Thyroid gland (tissue), 4 donors: ENCODE measurements around the gene FAM13C. TPM values are rescaled to one million over a fixed set of nuclear protein-coding genes. Genes with fewer than 3 reads are reported as not detected.

Experiments used
- DNase-seq, 2 donors: peaks; one replicate each; pipeline ENCODE4 v3.0.0-alpha.2; 2019
- H3K27ac ChIP-seq, 3 donors: fragments of 200-600 bp; sonication (generic); 1 replicate in 2 of 3; 2 replicates in 1 of 3; pipeline ENCODE4 v1.5.1; 2016 to 2019; ENCODE audit warnings: mild to moderate bottlenecking in 1 of 3, moderate library complexity in 1 of 3
- H3K27me3 ChIP-seq: fragments of 200-600 bp; sonication (generic); one replicate; pipeline ENCODE4 v1.5.1; 2019
- H3K36me3 ChIP-seq, 2 donors: fragments of 200-600 bp; sonication (generic); one replicate each; pipeline ENCODE4 v1.5.1; 2016 to 2019
- H3K4me1 ChIP-seq, 2 donors: fragments of 200-600 bp; sonication (generic); one replicate each; pipeline ENCODE4 v1.5.1; 2017 to 2019
- H3K4me3 ChIP-seq, 3 donors: fragments of 200-600 bp; sonication (generic); replicated peaks in 1 of 3; 1 replicate in 2 of 3; 2 replicates in 1 of 3; pipeline ENCODE4 v1.5.1; 2016; ENCODE audit warnings: mild to moderate bottlenecking in 1 of 3
- H3K9me3 ChIP-seq: fragments of 200-600 bp; sonication (generic); one replicate; pipeline ENCODE4 v1.5.1; 2017
- POLR2A ChIP-seq, 2 donors: fragments of 450-650 bp; IDR thresholded peaks; one replicate each; pipeline ENCODE4 v1.6.1; 2017; ENCODE audit warnings: antibody characterized with exemption in 2 of 2, mild to moderate bottlenecking in 2 of 2, moderate library complexity in 1 of 2
- WGBS, 2 donors: methylation state at CpG; one replicate each; pipeline ENCODE4 v1.1.5; 2017; 5-methylcytosine and 5-hydroxymethylcytosine counted together
- intact Hi-C: fragments of 100-400 bp; cut with DNase I; formaldehyde crosslinking; loops from one replicate; pipeline ENCODE4 v1.15.1; 2023
- total RNA-seq, 4 donors: library from RNA; depleted of rRNA; stranded (reverse); fragments of >200 nt; gene quantifications; one replicate each; pipeline ENCODE4 v1.2.3, GENCODE V29; 2016
- TF ChIP-seq, protein P1 (sequence below), 6 experiments: fragments of 200-600 bp in 3 of 6; fragments of 450-650 bp in 3 of 6; sonication (generic) in 3 of 6; IDR thresholded peaks; one replicate each; pipeline ENCODE4 v1.5.1; 2016 to 2019; ENCODE audit warnings: antibody characterized with exemption in 6 of 6, mild to moderate bottlenecking in 2 of 6, inconsistent platforms in 1 of 6, moderate library complexity in 1 of 6

FAM13C gene
- total RNA-seq, 4 donors from 2014 or later, result 11.3 to 16.5 (median 14.3) TPM

DNA sequence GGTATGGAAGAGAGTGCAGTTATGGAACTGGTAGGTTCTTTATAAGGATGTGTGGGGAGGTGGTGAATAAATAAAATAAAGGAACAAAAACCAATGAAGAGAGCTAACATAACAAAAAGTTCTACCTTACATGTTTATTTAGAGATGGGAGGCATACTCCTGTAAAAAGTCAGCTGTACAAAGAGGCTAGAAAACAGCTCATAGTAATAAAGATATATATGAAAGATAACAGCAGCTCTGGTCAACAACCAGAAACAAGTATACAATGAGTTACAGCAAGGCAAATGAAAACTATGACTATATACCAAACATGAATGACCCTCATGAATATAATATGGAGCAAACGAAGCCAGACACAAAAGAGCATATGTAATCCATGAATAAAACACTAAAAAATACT, 62.0 kb downstream of the FAM13C start:
- 82 to 91% methylated on average over 1 of the region's 1 CpG for WGBS, 2 donors
- H3K27ac ChIP-seq, result no peak overlapping the region
- H3K36me3 ChIP-seq, result no peaks in the 10 kb centered on the region
- intact Hi-C loops, result no loop called here
- no peak overlapping the region for H3K4me3 ChIP-seq
- H3K9me3 ChIP-seq, result no peaks in the 10 kb centered on the region
- H3K4me1 ChIP-seq, result peaks cover 0 to 7% of the 10 kb centered on the region in 2 donors
- TF ChIP-seq, protein P1, sequence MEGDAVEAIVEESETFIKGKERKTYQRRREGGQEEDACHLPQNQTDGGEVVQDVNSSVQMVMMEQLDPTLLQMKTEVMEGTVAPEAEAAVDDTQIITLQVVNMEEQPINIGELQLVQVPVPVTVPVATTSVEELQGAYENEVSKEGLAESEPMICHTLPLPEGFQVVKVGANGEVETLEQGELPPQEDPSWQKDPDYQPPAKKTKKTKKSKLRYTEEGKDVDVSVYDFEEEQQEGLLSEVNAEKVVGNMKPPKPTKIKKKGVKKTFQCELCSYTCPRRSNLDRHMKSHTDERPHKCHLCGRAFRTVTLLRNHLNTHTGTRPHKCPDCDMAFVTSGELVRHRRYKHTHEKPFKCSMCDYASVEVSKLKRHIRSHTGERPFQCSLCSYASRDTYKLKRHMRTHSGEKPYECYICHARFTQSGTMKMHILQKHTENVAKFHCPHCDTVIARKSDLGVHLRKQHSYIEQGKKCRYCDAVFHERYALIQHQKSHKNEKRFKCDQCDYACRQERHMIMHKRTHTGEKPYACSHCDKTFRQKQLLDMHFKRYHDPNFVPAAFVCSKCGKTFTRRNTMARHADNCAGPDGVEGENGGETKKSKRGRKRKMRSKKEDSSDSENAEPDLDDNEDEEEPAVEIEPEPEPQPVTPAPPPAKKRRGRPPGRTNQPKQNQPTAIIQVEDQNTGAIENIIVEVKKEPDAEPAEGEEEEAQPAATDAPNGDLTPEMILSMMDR (IDR thresholded peaks at IDR 0.05), result no peak
- no peak for TF ChIP-seq POLR2A (IDR thresholded peaks at IDR 0.05)
- no peaks in the 10 kb centered on the region for H3K27me3 ChIP-seq
- DNase-seq, result no peak

DNA sequence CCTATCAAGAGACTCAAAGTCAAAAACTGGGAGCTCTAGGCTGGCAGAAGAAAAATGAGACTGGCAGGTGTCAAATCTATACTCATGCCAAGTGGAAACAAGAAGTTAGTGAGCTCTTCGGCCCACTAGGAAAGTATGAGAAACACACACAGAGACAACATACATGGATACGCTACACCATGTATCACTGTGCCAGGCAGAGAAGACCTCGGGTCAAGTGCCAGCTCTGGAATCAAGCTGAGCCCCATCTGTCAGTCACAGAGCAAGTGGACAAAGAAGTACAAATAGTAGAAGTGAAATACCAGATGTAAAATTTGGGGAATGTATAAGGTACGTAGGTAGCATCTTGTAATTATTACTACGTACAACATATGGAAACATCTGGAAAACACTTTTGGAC, 62.4 kb downstream of the FAM13C start:
- H3K4me1 ChIP-seq, result peaks cover 0 to 7% of the 10 kb centered on the region in 2 donors
- H3K27ac ChIP-seq, result no peak overlapping the region
- WGBS, 2 donors, result 88 to 96% methylated on average over 5 of the region's 5 CpGs
- H3K4me3 ChIP-seq, result no peak overlapping the region
- H3K36me3 ChIP-seq, result no peaks in the 10 kb centered on the region
- no peak for DNase-seq
- intact Hi-C loops, result no loop called here
- no peaks in the 10 kb centered on the region for H3K9me3 ChIP-seq
- TF ChIP-seq POLR2A (IDR thresholded peaks at IDR 0.05), result no peak
- TF ChIP-seq, protein P1 (IDR thresholded peaks at IDR 0.05), result no peak
- H3K27me3 ChIP-seq, result no peaks in the 10 kb centered on the region

DNA sequence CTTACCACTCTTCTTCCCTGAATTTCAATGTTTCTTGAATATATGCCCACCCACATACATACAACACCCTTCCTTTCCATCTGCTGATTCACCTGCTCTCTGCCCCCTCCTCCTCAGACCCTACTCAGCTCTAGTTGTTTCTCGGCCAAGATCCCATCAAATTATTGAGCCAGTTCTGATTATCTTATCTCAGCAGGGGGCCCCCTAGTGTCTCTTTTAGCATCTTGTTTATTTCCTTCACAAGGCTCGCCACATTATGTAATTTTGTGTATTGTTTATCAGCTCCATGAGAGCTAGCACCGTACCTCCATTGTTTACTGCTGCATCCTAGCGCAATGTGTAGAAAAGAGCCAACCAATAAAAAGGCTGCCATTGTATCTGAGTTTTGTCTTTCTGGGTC, 71.9 kb downstream of the FAM13C start:
- H3K9me3 ChIP-seq, result no peaks in the 10 kb centered on the region
- intact Hi-C loops, result no loop called here
- H3K27ac ChIP-seq, result no peak overlapping the region
- no peak for DNase-seq
- H3K36me3 ChIP-seq, result no peaks in the 10 kb centered on the region
- TF ChIP-seq, protein P1 (IDR thresholded peaks at IDR 0.05), result peak in 1 of 6 experiments; percentile 6
- no peak for TF ChIP-seq POLR2A (IDR thresholded peaks at IDR 0.05)
- 95% methylated on average over 4 of the region's 4 CpGs for WGBS, 2 donors
- H3K4me3 ChIP-seq, result no peak overlapping the region
- peaks cover 7 to 10% of the 10 kb centered on the region in 2 donors for H3K4me1 ChIP-seq
- H3K27me3 ChIP-seq, result no peaks in the 10 kb centered on the region

DNA sequence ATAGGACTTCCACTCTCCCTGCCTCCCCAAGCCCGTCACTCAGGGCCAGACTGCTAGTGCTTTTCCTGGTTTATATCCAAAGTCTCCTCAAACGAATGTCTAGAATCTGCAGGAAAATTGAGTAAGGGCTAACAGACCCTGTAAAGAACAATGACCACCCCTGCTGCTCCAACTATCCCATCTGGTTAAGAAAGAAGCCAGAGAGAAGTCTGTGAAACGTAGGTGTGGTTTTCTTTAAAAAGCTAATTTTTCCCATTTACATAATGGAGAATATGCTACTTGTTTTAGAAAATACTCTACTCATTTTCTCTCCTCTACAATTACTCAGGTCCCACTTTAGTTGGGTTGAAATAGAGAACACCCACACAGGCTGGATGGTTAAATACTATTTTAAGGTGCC, 72.5 kb downstream of the FAM13C start:
- Histone ChIP-seq H3K9me3 (no peaks in the 10 kb centered on the region), H3K36me3 (no peaks in the 10 kb centered on the region), H3K4me1 (peaks cover 7 to 10% of the 10 kb centered on the region in 2 donors), H3K4me3 (no peak overlapping the region), H3K27ac (no peak overlapping the region), H3K27me3 (no peaks in the 10 kb centered on the region)
- intact Hi-C loops, result no loop called here
- no peak for TF ChIP-seq POLR2A (IDR thresholded peaks at IDR 0.05)
- DNase-seq, result no peak
- WGBS, 2 donors, result 93 to 94% methylated on average over 3 of the region's 3 CpGs

DNA sequence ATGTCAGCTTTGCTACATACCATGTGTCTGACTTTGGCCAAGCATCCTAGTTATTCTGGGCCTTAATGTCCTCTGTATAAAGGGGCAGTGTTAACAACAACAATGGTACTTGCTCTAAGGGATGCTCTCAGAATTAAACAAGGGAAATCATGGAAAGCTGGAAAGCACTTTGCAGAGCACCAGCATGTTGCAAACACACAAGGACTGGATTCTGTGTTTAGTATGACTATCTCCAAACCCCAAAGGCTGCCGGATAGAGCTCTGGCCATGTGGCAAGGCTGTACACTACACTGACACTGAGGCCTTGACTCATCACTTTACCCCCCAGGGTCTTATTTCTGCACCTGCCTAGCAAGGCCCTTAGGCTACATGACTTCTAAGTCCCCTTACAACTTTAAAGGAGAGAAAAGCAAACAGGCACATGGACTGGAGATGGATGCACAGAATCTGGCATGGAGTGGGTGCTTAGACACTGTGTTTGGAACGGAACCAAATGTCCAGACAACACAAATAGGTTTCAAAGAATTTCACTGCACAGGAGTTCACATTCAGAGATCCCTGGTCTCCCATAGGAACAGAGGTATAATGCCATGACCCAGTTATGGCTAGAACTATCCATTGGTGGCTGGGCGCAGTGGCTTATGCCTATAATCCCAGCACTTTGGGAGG, 74.6 kb downstream of the FAM13C start:
- Histone ChIP-seq H3K27me3 (no peaks in the 10 kb centered on the region), H3K36me3 (no peaks in the 10 kb centered on the region), H3K4me1 (no peaks in the 10 kb centered on the region), H3K27ac (no peak overlapping the region), H3K4me3 (no peak overlapping the region), H3K9me3 (no peaks in the 10 kb centered on the region)
- intact Hi-C loops, result no loop called here
- WGBS, 2 donors, result 87 to 89% methylated on average over 3 of the region's 3 CpGs
- no peak for DNase-seq
- TF ChIP-seq POLR2A (IDR thresholded peaks at IDR 0.05), result no peak
- TF ChIP-seq, protein P1 (IDR thresholded peaks at IDR 0.05), result no peak
